K562 (cell line): Measurements from ENCODE around the gene XPO4. TPM values are rescaled to one million over a fixed set of nuclear protein-coding genes. Genes with fewer than 3 reads are reported as not detected.

Source experiments
- ATAC-seq: fragments of 200-7000 bp; cut with Tn5 transposase; 3 replicates; pipeline ENCODE4 v1.9.1; 2020; ENCODE audit warnings: moderate library complexity
- BruUV-seq: library from RNA; stranded (reverse); fragments of 400-500 nt; replicated peaks from 2 replicates; lab custom pipeline; 2021; lab: Mats Ljungman, UMichigan
- CTCF ChIA-PET: fragments of 300-600 bp; formaldehyde crosslinking; extraction: SDS; loops from one replicate; lab custom pipeline; 2021; ENCODE audit warnings: low intra/inter-chr PET ratio; lab: Yijun Ruan, JAX
- POLR2A ChIA-PET: fragments of 300-600, 350-650 bp; sonication (Branson Sonifier 250); formaldehyde crosslinking; extraction: SDS; loops from one replicate; lab custom pipeline; 2021; ENCODE audit warnings: antibody characterized with exemption, inconsistent platforms; lab: Yijun Ruan, JAX
- DNase-seq, 4 experiments: peaks; one replicate each; pipeline versions ENCODE4 v3.0.0 to v3.0.0-alpha.2; 2011 to 2018; ENCODE audit warnings: low spot score in 3 of 4, mixed read lengths in 3 of 4; ENCODE audit errors: extremely low read depth in 1 of 4
- FAIRE-seq: peaks from 2 replicates; lab custom pipeline; 2011; peaks lifted over from hg19 to GRCh38; lab: Jason Lieb, UNC
- H2AFZ ChIP-seq: 2 replicates; pipeline ENCODE4 v1.6.0; 2011; ENCODE audit warnings: low read depth, low read length, control low read depth, inconsistent platforms
- H3K27ac ChIP-seq: fragments of 200-600 bp; 3 replicates; pipeline ENCODE4 v1.8.0; 2011; ENCODE audit warnings: low read depth, mild to moderate bottlenecking, control low read depth, inconsistent platforms, low read length, moderate library complexity, mixed read lengths; ENCODE audit errors: extremely low read depth
- H3K27me3 ChIP-seq, 2 experiments: fragments of 300-600 bp in 1 of 2; 2 replicates in 1 of 2; 3 replicates in 1 of 2; pipeline versions ENCODE4 v1.6.0 to v1.8.0; 2011; ENCODE audit warnings: inconsistent platforms in 2 of 2, low read length in 2 of 2, mild to moderate bottlenecking in 1 of 2, mixed read lengths in 1 of 2, moderate library complexity in 1 of 2; ENCODE audit not compliant: control insufficient read depth in 2 of 2, insufficient read depth in 2 of 2
- H3K36me3 ChIP-seq: fragments of 300-600 bp; 3 replicates; pipeline ENCODE4 v1.8.0; 2011; ENCODE audit warnings: mild to moderate bottlenecking, low read length, inconsistent platforms; ENCODE audit not compliant: control insufficient read depth, insufficient read depth
- H3K4me1 ChIP-seq, 2 experiments: fragments of 200-600 bp in 1 of 2; replicated peaks in 1 of 2; 2 replicates in 1 of 2; 3 replicates in 1 of 2; pipeline versions ENCODE4 v1.5.1 to v1.8.0; 2011; ENCODE audit warnings: inconsistent platforms in 2 of 2, low read length in 2 of 2, mild to moderate bottlenecking in 1 of 2, mixed read lengths in 1 of 2, moderate library complexity in 1 of 2; ENCODE audit not compliant: control insufficient read depth in 2 of 2, insufficient read depth in 2 of 2
- H3K4me2 ChIP-seq: 2 replicates; pipeline ENCODE4 v1.6.1; 2011; ENCODE audit warnings: low read length, control low read depth, inconsistent platforms, mixed read lengths; ENCODE audit not compliant: insufficient read depth
- H3K4me3 ChIP-seq: fragments of 200-600 bp; sonication (generic), shearing (Covaris generic); 2 replicates; pipeline ENCODE4 v1.5.1; 2016; ENCODE audit warnings: control low read depth, inconsistent platforms
- H3K79me2 ChIP-seq: fragments of 200-600 bp; 3 replicates; pipeline ENCODE4 v1.8.0; 2011; ENCODE audit warnings: low read length, inconsistent platforms; ENCODE audit not compliant: control insufficient read depth, insufficient read depth
- H3K9ac ChIP-seq, 2 experiments: 2 replicates each; pipeline versions ENCODE4 v1.6.0 to v1.6.1; 2011; ENCODE audit warnings: low read depth in 2 of 2, low read length in 2 of 2, control low read depth in 1 of 2, inconsistent platforms in 1 of 2, mild to moderate bottlenecking in 1 of 2, mixed read lengths in 1 of 2; ENCODE audit not compliant: insufficient read depth in 1 of 2
- H3K9me1 ChIP-seq: one replicate; pipeline ENCODE4 v1.6.0; 2011; ENCODE audit warnings: inconsistent platforms, mild to moderate bottlenecking, low read length, moderate library complexity; ENCODE audit not compliant: control insufficient read depth, insufficient read depth
- H3K9me3 ChIP-seq: replicated peaks from 2 replicates; pipeline ENCODE4 v1.5.1; 2011; ENCODE audit warnings: low read depth, low read length, inconsistent platforms; ENCODE audit not compliant: control insufficient read depth, insufficient read depth
- H4K20me1 ChIP-seq: replicated peaks from 2 replicates; pipeline ENCODE4 v1.6.1; 2011; ENCODE audit warnings: low read length, inconsistent platforms, mixed read lengths; ENCODE audit not compliant: control insufficient read depth, insufficient read depth
- BHLHE40 ChIP-seq: IDR thresholded peaks from 2 replicates; pipeline ENCODE4 v1.6.1; 2011; ENCODE audit warnings: low read length, improper control_type of control experiment
- WGBS: fragments of 100-300 bp; shearing (Covaris generic); methylation state at CpG from one replicate; pipeline ENCODE4 v1.1.6; 2016; ENCODE audit warnings: low coverage, mixed read lengths; ENCODE audit not compliant: insufficient coverage; ENCODE audit errors: missing lambda C conversion rate; 5-methylcytosine and 5-hydroxymethylcytosine counted together
- in situ Hi-C: fragments of 300-500 bp; cut with MboI; formaldehyde crosslinking; loops from 4 replicates; pipeline ENCODE4 v1.15.0; 2018; ENCODE audit warnings: inconsistent platforms, mixed read lengths
- intact Hi-C: fragments of 100-400 bp; cut with micrococcal nuclease; formaldehyde crosslinking; loops from 2 replicates; pipeline ENCODE4 v1.14.2; 2022
- polyA plus RNA-seq, 8 experiments: library from polyadenylated mRNA; depleted of rRNA in 4 of 8; stranded (reverse) in 5 of 8; unstranded in 3 of 8; fragments of >200 nt; fragmentation: Nextera tagmentation in 2 of 8; fragmentation: Illumina TruSeq in 1 of 8; extraction: Ambion mirVana in 2 of 8; extraction: Trizol in 1 of 8; gene quantifications; 2 replicates each; pipeline versions ENCODE4 v1.2.1 to v1.2.3, GENCODE V29; 2011 to 2014; ENCODE audit warnings: inconsistent platforms in 1 of 8, missing spikeins in 1 of 8
- total RNA-seq, 7 experiments: library from RNA; depleted of rRNA in 6 of 7; stranded (reverse); fragments of >200 nt in 6 of 7; fragmentation: Illumina TruSeq in 2 of 7; extraction: Trizol in 2 of 7; gene quantifications; 2 replicates each; pipeline versions ENCODE4 v1.2.1 to v1.2.3, GENCODE V29; 2011 to 2021; ENCODE audit warnings: low replicate concordance in 1 of 7
- TF ChIP-seq, protein P1 (sequence below): sonication (generic); formaldehyde crosslinking; IDR thresholded peaks from 2 replicates; pipeline ENCODE4 v1.8.0; 2022; ENCODE audit warnings: mild to moderate bottlenecking, missing genetic modification reagents
- TF ChIP-seq, protein P2 (sequence below): fragments of 200-800 bp; sonication (Bioruptor generic); IDR thresholded peaks from 2 replicates; pipeline ENCODE4 v1.6.1; 2017; ENCODE audit warnings: missing genetic modification characterization, missing compliant biosample characterization

The XPO4 gene
- total and polyA plus RNA-seq, 9 of the 15 experiments (the other 6 are each of a cell fraction or from before 2014, with no cell fraction given), result 5.5 to 25.1 (median 17.5) TPM

DNA sequence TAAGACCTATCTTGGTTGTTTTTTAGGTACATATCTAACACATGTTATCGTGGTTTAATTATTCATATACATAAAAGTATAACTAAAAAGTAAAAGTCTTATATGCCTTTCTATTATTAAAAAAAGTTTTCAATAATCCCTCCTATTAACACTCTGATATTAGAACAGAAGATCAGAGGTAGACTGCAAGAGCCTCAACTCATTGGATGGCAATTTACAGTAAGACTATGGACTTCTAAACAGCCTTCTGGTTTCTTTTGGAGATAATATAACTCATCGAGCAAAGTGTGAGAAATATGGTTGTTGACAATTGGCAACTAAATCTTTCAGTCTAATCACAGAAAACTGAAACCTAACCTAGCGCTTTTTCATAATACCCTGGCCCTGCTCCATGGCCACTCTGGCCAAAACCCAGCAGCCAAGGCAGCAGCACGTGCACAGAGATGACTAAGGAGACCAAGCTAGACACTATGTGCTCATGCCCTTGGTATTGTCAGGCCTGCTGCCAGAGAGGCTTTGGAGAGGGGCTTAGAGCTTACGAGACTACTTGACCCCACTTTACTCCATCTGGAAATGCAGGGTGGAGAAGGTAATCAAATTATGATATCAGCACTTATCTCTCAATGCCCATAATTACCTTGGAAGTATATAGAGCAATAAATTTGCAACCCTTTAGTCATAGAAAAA, 88.2 kb downstream of the XPO4 start:
- Histone ChIP-seq H3K36me3 (peaks cover 46% of the 10 kb centered on the region; the same call in 2 of the 3 replicates), H4K20me1 (no peaks in the 10 kb centered on the region), H3K27ac (no peak overlapping the region), H3K4me3 (no peak overlapping the region), H3K27me3 (no peaks in the 10 kb centered on the region), H3K9ac (no peak overlapping the region), H3K4me2 (no peak overlapping the region), H3K4me1 (no peaks in the 10 kb centered on the region), H2AFZ (no peak overlapping the region), H3K9me3 (no peaks in the 10 kb centered on the region), H3K9me1 (no peaks in the 10 kb centered on the region), H3K79me2 (peaks cover 11% of the 10 kb centered on the region)
- no peak for FAIRE-seq
- intact Hi-C loops (no loop called here), in situ Hi-C loops (no loop called here)
- BruUV-seq, result no TSS peak
- DNase-seq, result no peak
- CTCF ChIA-PET, result no interaction called here
- POLR2A ChIA-PET, result no interaction called here
- no peak for ATAC-seq
- 69% methylated on average over 5 of the region's 5 CpGs for WGBS
- TF ChIP-seq BHLHE40, result peak; percentile 35; the same call in 1 of the 2 replicates
- TF ChIP-seq, protein P1, sequence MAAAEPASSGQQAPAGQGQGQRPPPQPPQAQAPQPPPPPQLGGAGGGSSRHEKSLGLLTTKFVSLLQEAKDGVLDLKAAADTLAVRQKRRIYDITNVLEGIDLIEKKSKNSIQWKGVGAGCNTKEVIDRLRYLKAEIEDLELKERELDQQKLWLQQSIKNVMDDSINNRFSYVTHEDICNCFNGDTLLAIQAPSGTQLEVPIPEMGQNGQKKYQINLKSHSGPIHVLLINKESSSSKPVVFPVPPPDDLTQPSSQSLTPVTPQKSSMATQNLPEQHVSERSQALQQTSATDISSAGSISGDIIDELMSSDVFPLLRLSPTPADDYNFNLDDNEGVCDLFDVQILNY (CRISPR knock-in tag), result no peak
- TF ChIP-seq, protein P2, sequence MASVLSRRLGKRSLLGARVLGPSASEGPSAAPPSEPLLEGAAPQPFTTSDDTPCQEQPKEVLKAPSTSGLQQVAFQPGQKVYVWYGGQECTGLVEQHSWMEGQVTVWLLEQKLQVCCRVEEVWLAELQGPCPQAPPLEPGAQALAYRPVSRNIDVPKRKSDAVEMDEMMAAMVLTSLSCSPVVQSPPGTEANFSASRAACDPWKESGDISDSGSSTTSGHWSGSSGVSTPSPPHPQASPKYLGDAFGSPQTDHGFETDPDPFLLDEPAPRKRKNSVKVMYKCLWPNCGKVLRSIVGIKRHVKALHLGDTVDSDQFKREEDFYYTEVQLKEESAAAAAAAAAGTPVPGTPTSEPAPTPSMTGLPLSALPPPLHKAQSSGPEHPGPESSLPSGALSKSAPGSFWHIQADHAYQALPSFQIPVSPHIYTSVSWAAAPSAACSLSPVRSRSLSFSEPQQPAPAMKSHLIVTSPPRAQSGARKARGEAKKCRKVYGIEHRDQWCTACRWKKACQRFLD (CRISPR knock-in tag), result no peak
